HG03045 (cell line): ENCODE measurements around the gene NDC1.
"Not testable (repeated sequence)": the region's sequence is repeated elsewhere in the genome, so short reads cannot be mapped to it uniquely, and the experiment has no call there.

Experiments used
- ATAC-seq: cut with Tn5 transposase; IDR thresholded peaks from one replicate; pipeline ENCODE4 v1.9.1; 2021; ENCODE audit warnings: mild to moderate bottlenecking, moderate library complexity; ENCODE audit not compliant: unreplicated experiment

NDC1 gene

GRCh38 chr1:53837924-53838653, at the start of gene NDC1:
Gene NDC1, minus strand, starts transcription at chr1:53838296. Its CDS starts 35 bp downstream, at chr1:53838261.
- peak; percentile 87 for ATAC-seq

GRCh38 chr1:53883600-53883999, 45.5 kb upstream of the NDC1 start:
- ATAC-seq: not testable (repeated sequence)

GRCh38 chr1:53881853-53882252, 43.8 kb upstream of the NDC1 start:
- ATAC-seq: not testable (repeated sequence)

GRCh38 chr1:53878492-53879105, 40.5 kb upstream of the NDC1 start:
- ATAC-seq: no peak

GRCh38 chr1:53875150-53875549, 37.1 kb upstream of the NDC1 start:
- ATAC-seq: not testable (repeated sequence)

GRCh38 chr1:53871773-53872484, 33.8 kb upstream of the NDC1 start:
- no peak for ATAC-seq

GRCh38 chr1:53871221-53871620, 33.1 kb upstream of the NDC1 start:
- no peak for ATAC-seq

- no peak for ATAC-seq
Measured at GRCh38 chr1:53869454-53870117, 31.5 kb upstream of the NDC1 start.

- ATAC-seq: no peak
Measured at GRCh38 chr1:53868565-53868964, 30.5 kb upstream of the NDC1 start.

- ATAC-seq: no peak
Measured at GRCh38 chr1:53862507-53862906, 24.4 kb upstream of the NDC1 start.

GRCh38 chr1:53860967-53861411, 22.9 kb upstream of the NDC1 start:
- no peak for ATAC-seq

- ATAC-seq: no peak
Measured at GRCh38 chr1:53851571-53852285, 13.6 kb upstream of the NDC1 start.

- ATAC-seq: no peak
Measured at GRCh38 chr1:53850082-53850673, 12.1 kb upstream of the NDC1 start.

GRCh38 chr1:53847980-53848379, 9.9 kb upstream of the NDC1 start:
- no peak for ATAC-seq

- no peak for ATAC-seq
Measured at GRCh38 chr1:53842347-53842746, 4.3 kb upstream of the NDC1 start.

GRCh38 chr1:53838654-53838974, 518 bp upstream of the NDC1 start:
- ATAC-seq: no peak

GRCh38 chr1:53837646-53837923, 511 bp downstream of the NDC1 start:
- ATAC-seq: no peak

GRCh38 chr1:53835491-53835890, 2.6 kb downstream of the NDC1 start:
- no peak for ATAC-seq

- ATAC-seq: no peak
Measured at GRCh38 chr1:53834776-53835175, 3.3 kb downstream of the NDC1 start.

- no peak for ATAC-seq
Measured at GRCh38 chr1:53833393-53833792, 4.7 kb downstream of the NDC1 start.

- no peak for ATAC-seq
Measured at GRCh38 chr1:53826367-53826766, 11.7 kb downstream of the NDC1 start.
